CD1c-positive myeloid dendritic cell (primary cell): ENCODE measurements around the gene UBE2R2.
"Not testable (repeated sequence)": the region's sequence is repeated elsewhere in the genome, so short reads cannot be mapped to it uniquely, and the experiment has no call there.

Experiments
- DNase-seq: peaks from one replicate; pipeline ENCODE4 v3.0.0-alpha.2; 2016; ENCODE audit errors: extremely low spot score

UBE2R2 gene, protein sequence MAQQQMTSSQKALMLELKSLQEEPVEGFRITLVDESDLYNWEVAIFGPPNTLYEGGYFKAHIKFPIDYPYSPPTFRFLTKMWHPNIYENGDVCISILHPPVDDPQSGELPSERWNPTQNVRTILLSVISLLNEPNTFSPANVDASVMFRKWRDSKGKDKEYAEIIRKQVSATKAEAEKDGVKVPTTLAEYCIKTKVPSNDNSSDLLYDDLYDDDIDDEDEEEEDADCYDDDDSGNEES

DNA sequence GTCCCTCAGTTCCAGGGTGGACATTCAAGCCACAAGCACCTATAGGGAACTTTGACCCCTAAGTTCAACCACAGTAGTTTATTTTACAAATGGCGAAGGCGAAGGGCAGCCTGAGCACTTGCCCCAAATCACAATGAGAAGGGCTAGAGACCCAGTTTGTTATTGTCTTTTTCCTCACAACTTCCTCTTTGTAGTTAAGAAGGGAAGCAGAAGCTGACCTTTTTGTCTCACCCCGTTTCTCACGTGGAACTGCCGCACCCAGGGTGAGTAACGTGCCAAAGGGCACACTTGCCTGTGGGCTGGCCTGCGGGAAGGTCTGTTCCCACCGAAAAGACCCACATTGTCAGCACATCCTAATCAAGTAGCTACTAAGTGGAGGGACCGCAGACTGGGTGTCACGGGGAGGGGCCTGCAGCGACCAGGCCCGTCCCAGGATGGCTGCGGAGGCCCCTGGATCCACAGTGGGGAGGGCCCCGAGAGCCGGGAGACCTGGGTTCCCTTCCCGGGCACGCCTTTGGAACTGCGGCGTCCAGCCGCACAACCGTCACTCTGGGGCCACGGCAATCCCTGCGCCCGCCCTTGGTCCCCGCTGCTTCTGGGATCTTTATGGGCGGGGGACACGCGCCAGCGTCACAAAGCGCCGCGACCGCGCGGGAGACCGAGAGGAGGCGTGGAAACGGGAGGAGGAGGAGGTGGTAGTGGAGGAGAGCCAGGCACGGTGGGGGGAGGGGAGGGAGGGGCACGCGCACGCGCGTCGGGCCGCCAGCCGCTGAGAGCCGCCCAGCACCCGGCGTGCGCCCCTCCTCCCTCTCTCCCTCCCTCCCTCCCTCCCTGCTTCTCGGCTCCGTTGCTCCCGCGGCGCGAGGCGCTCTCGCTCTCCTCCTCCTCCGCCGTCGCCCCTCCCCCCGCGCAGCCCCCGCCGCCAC, at the start of gene UBE2R2:
Gene UBE2R2, plus strand, starts transcription at position 834 of the 926 bp plus-strand sequence. CDS start 598 bp downstream, outside the sequence.
- DNase-seq = peak; percentile 97

GRCh38 chr9:33770156-33770880, 46.6 kb upstream of the UBE2R2 start:
- DNase-seq = not testable (repeated sequence)

DNA sequence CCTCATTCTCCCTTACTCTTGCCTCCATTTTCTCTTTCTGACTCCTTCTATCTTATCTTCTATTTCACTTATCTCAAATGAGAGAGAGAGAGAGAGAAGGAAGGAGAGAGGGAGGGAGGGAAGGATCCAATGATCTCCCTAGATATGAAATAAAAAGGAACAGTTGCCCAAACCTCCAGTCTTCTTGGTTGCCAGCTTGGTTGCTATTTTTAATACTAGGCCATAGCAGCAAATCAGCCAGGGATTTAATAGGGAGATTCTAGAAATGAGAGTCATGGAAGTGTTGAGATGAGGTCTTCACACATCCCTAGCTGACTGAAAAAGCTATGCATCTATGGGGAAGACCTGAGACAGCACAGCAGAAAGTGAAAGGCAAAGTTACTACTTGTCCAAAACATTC, 43.8 kb upstream of the UBE2R2 start:
- DNase-seq = not testable (repeated sequence)

DNA sequence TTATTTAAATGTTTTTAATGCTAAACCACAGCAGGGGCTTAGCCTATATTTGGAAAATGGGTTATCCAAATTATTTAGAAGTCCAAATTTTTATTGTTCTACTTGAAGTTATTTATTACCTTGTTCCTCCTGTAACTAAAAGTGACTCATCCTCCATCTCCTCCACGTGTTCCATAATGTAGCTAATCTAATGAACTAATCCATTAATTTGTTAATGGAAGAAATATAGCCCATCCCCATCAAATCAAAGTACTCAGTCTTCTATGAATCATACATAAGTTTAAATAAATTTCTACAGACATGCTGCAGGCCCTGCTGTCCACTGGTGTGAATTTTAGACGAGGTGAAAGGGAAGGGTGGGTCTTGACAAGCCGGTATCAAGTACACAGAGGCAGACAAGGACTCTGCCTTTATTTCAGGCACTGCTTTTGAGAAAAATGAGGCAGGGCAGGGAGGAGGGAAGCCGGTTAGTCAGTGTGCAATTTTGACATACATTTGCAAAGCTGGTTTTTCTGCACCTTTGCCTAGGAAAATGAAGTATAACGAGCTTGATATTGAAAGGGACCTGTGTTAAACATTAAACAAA, 42.8 kb upstream of the UBE2R2 start:
- not testable (repeated sequence) for DNase-seq

DNA sequence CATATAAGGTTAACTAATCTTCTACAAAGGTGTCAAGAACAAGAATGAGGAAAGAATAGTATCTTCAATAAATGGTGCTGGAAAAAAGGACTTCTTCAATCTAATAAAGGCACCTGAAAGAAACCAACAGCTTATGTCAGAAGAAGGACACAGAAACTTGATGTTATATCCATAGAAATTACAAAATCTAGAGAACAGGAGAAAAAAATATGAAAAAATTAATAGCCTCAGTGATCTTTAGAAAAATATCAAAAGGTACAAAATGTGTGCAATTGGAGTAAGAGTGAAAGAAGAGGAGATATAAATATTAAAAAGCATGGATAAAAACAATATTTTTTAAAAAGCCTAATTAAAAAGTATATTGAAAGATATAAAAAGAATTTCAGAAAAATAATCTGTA, 40.4 kb upstream of the UBE2R2 start:
- DNase-seq = no peak

GRCh38 chr9:33778700-33779351, 38.1 kb upstream of the UBE2R2 start:
- DNase-seq = peak; percentile 74

DNA sequence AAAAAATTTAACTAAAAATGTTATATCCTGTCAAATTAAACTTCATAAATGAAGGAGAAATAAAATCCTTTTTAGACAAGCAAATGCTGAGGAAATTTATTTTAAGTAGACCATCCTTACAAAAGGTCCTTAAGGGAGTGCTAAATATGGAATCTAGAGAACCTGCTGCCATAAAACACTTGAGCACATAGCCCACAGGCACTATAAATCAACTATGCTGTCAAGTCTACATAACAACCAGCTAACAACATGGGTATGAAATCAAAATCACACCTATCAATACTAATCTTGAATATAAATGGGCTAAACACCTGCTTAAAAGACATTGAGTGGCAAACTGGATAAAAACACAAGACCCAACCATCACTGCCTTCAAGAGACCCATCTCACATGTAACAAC, 36.7 kb upstream of the UBE2R2 start:
- no peak for DNase-seq

DNA sequence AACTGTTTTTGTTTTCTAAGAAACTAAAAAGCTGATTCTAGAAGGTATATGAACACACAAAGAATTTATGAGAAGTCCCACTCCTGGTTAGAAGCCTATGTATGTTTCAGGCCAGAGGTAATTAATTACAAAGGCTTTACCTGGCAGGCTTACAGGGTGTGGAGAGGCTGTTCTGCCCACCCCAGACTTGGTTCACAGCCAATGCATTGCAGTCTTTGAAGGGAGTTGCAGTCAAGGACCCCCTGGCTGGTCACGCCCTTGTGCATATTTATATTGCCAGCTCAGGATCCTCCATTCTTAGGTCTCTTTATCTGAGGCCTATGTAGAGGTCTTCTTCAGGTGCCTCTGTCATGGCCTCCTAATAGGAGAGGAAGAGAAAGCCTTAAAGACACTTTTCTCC, 35.2 kb upstream of the UBE2R2 start:
- DNase-seq = no peak

DNA sequence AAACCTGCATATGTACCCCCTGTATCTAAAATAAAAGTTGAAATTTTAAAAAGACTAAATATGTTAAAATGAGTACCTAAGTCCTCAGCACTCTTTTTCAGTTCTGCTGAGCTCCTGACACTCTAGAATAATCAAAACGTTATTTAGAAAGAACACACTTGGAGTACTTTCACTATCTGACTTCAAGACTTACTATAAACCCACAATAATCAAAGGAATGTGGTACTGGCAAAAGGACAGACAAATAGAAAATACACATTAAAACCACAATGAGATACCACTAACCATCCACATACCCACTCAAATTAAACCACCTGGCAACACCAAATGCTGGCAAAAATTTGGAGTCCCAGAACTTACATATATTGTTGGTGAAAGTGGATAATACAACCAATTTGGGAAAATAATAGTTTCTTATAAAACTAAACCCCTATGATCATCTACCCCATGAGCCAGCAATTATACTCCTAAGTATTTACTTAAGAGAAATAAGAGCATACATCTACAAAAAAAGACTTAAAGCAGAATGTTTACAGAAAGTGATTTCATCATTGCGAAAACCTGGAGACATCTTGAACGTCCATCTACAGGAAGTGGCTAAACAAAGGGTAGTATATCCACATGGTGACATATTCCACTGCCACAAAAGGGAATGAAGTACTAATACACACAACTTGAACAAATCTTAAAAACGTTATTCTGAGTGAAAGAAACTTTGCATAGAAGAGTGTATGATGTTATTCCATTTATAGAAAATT, 34.4 kb upstream of the UBE2R2 start:
- DNase-seq = no peak

DNA sequence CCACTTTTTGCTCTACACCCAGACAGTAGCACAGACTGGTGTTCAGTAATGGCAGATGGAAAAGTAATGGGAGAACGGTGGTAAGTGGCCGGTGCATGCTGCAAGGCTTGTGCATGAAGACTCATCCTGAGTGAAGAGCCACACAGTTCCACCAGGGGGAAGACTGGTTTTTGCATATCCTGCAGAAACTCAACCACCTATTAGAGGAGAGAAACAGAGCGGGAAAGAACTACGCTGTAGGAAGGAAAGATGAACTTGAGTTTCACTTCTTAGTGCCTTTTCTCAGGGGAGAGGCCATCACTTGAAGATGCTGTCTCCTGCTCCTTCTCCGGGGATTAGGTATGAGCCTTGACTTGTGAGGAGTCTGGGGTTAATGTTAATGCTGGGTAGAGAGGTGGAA, 31.0 kb upstream of the UBE2R2 start:
- DNase-seq = peak; percentile 4

GRCh38 chr9:33786681-33787080, 30.3 kb upstream of the UBE2R2 start:
- no peak for DNase-seq

DNA sequence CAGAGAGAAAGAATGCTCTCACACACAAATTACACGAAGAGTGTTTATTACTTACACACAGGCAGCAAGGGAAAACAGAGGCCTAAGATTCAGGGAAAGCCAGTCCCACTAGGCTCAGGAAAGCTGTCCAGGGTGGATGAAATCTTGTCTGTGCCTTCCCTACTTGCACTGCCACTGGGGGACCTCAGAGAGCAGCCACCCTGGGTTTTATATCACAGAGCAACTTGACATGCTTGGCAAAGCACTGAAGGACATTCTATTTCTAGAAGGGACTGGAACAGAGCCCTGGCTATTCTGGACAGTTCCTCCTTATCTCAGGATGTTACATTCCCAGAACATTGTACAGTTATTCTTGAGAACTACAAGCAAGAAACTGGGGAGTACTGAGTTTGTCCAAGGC, 29.1 kb upstream of the UBE2R2 start:
- no peak for DNase-seq

DNA sequence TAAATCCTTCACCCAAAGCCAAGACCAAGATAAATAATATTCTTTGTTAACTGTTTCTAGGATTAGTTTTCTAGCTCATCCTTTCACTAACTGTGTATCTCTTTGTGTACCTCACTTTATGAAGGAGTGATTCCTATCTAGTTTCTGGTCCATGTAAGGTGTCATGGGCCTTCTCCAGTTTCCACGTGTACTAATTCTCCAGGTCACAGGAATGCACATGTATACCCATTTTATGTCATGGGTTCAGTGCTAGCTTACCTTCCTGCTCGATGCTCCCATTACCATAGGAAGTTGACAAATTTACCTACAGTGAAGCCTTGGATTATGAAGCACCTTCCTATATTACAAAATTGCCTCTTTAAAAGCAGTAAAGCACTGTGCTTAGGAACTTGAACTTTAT, 27.5 kb upstream of the UBE2R2 start:
- DNase-seq = not testable (repeated sequence)

DNA sequence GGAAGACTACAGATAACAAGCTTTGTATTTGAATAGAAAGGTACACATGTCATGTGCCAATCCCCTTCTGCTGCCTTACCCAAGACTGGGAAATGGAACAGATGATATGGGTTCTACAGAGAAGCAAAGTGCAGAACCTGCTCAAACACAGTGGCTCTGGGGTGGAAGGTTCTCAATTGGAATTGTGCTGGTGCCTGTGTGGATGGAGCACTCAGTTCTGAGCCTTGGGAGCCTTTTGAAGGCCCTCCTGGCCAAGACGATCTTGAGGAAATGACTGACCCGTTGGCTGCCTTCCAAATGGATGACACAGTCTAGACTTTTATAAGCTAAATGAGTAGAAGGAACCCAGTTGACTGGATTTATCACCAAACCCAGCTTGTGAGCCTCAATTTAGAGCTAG, 25.8 kb upstream of the UBE2R2 start:
- peak; percentile 9 for DNase-seq

- DNase-seq = not testable (repeated sequence)
Measured at GRCh38 chr9:33793496-33793895, 23.5 kb upstream of the UBE2R2 start.

GRCh38 chr9:33794560-33794959, 22.4 kb upstream of the UBE2R2 start:
- no peak for DNase-seq

DNA sequence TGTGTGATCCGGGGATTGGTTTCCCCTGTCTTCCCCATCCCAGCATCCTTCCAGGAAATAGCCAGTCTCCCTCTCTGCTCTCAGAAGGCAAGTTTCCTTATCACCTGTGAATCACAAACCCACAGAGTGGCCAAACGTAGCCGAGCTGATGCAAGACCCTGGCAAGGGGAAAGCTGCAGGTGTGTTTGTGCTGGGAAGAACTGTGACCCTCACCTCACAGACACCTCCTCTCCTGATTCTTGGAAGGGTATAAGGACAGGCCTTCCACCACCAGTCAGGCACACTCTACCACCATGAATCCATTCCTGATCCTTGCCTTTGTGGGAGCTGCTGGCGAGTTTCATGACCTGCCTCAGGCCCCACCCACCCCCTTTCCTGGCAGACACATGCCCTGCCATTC, 21.7 kb upstream of the UBE2R2 start, which contains the start of gene PRSS3:
Gene PRSS3, plus strand, starts transcription at position 281 of the 400 bp plus-strand sequence. Its CDS starts 13 bp downstream, at position 294.
- no peak for DNase-seq

DNA sequence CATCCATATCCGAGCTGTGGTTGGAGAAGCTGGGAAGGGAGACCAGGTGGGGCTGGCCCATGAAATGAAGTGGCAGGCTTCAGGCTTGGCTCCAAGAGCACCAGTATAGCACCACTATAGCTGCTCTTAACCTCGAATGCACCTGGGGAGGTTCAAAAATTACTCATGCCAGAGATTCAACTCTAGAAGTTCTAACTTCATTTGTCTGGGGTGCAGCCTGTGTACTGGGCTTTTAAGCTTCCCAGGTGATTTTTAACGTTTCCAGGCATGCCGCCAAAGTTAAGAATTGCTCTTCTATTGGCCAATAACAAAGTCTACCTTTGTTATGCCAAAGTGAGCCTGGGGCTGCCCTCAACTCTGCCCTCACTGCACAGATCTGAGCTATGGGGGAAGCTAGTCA, 21.1 kb upstream of the UBE2R2 start:
- no peak for DNase-seq

- DNase-seq = not testable (repeated sequence)
Measured at GRCh38 chr9:33796679-33797078, 20.3 kb upstream of the UBE2R2 start.

DNA sequence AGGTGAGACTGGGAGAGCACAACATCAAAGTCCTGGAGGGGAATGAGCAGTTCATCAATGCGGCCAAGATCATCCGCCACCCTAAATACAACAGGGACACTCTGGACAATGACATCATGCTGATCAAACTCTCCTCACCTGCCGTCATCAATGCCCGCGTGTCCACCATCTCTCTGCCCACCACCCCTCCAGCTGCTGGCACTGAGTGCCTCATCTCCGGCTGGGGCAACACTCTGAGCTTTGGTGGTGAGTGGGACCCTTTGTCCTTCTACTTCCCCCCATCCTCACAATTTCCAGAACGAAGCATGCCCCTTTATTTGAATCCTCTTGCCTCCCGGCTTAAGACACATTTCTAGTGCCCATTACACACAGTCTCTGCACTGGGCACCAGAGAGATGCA, 19.1 kb upstream of the UBE2R2 start:
- no peak for DNase-seq

GRCh38 chr9:33798545-33798944, 18.4 kb upstream of the UBE2R2 start:
- DNase-seq = no peak
